MM.1S (cell line): ENCODE measurements around the gene SYTL5.

Experiments
- EZH2 ChIP-seq: fragments of 300-600 bp; sonication (generic); optimal IDR thresholded peaks from 2 replicates; pipeline ENCODE3; 2017; ENCODE audit warnings: low read depth, mild to moderate bottlenecking, antibody characterized with exemption, low read length, mixed read lengths
- EZH2phosphoT487 ChIP-seq: fragments of 300-600 bp; sonication (generic); IDR thresholded peaks from 2 replicates; pipeline ENCODE4 v1.6.1; 2018; ENCODE audit warnings: antibody characterized with exemption, low read length
- TF ChIP-seq, protein P1 (sequence below): fragments of 300-600 bp; sonication (generic); IDR thresholded peaks from 2 replicates; pipeline ENCODE4 v1.5.1; 2016; ENCODE audit warnings: antibody characterized with exemption, low read length, mixed read lengths

DNA sequence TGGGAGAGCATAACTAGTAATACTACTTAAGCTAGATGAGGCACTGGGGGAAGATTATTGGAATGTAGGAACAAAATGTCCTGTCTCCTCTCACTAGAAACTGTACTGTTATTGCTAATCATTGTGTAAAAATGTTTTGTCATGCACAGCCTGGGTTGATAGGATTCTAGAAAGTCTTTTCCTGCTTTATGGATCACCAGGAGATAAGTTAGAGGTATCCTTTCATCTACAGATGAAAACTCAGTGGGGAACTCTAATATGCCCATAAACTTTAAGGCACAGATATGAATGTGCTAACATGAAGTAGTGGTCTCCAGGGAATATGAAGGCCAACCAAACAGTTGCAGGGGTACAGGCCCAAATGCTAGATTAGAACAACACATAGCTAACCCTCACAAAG is 156.8 kb downstream of the SYTL5 start:
- TF ChIP-seq, protein P1, sequence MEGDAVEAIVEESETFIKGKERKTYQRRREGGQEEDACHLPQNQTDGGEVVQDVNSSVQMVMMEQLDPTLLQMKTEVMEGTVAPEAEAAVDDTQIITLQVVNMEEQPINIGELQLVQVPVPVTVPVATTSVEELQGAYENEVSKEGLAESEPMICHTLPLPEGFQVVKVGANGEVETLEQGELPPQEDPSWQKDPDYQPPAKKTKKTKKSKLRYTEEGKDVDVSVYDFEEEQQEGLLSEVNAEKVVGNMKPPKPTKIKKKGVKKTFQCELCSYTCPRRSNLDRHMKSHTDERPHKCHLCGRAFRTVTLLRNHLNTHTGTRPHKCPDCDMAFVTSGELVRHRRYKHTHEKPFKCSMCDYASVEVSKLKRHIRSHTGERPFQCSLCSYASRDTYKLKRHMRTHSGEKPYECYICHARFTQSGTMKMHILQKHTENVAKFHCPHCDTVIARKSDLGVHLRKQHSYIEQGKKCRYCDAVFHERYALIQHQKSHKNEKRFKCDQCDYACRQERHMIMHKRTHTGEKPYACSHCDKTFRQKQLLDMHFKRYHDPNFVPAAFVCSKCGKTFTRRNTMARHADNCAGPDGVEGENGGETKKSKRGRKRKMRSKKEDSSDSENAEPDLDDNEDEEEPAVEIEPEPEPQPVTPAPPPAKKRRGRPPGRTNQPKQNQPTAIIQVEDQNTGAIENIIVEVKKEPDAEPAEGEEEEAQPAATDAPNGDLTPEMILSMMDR, result no peak
- TF ChIP-seq EZH2 (no peak), EZH2phosphoT487 (no peak)
